Testis (tissue), 3 donors: ENCODE data around the gene RABGAP1L. TPM values are rescaled to one million over a fixed set of nuclear protein-coding genes. Genes with fewer than 3 reads are reported as not detected.

Source experiments
- DNase-seq: peaks from one replicate; pipeline ENCODE4 v3.0.0-alpha.2; 2019
- H3K27ac ChIP-seq, 2 donors: fragments of 200-600 bp; sonication (generic); one replicate each; pipeline ENCODE4 v1.5.1; 2019
- H3K27me3 ChIP-seq: fragments of 200-600 bp; sonication (generic); one replicate; pipeline ENCODE4 v1.5.1; 2019
- H3K36me3 ChIP-seq: fragments of 200-600 bp; sonication (generic); one replicate; pipeline ENCODE4 v1.5.1; 2017; ENCODE audit warnings: low read depth; ENCODE audit errors: missing control alignments
- H3K4me1 ChIP-seq: fragments of 200-600 bp; sonication (generic); one replicate; pipeline ENCODE4 v1.5.1; 2019
- H3K4me3 ChIP-seq, 2 donors: fragments of 200-600 bp; sonication (generic); one replicate each; pipeline ENCODE4 v1.5.1; 2017 to 2019
- H3K9me3 ChIP-seq: fragments of 200-600 bp; sonication (generic); one replicate; pipeline ENCODE4 v1.5.1; 2017
- POLR2A ChIP-seq: fragments of 450-650 bp; IDR thresholded peaks from one replicate; pipeline ENCODE4 v1.6.1; 2017; ENCODE audit warnings: antibody characterized with exemption, mild to moderate bottlenecking, moderate library complexity
- WGBS, 2 donors: methylation state at CpG; one replicate each; pipeline ENCODE4 v1.1.5; 2018; 5-methylcytosine and 5-hydroxymethylcytosine counted together
- intact Hi-C: fragments of 100-400 bp; cut with DNase I; formaldehyde crosslinking; loops from one replicate; pipeline ENCODE4 v1.15.1; 2023; ENCODE audit warnings: low total_unique reads
- polyA plus RNA-seq: library from polyadenylated mRNA; stranded (reverse); fragments of 350-450 nt; fragmentation: Illumina TruSeq; extraction: RNeasy Lipid Tissue Mini Kit (QIAGEN cat#74804); gene quantifications from one replicate; pipeline ENCODE4 v1.2.3, GENCODE V29; 2014; ENCODE audit warnings: low read depth, low replicate concordance; ENCODE audit not compliant: insufficient read depth
- total RNA-seq, 2 donors: library from RNA; depleted of rRNA; stranded (reverse); fragments of >200 nt; gene quantifications; one replicate each; pipeline ENCODE4 v1.2.3, GENCODE V29; 2016
- TF ChIP-seq, protein P1 (sequence below), 3 experiments: fragments of 450-650 bp in 2 of 3; fragments of 200-600 bp in 1 of 3; sonication (generic) in 1 of 3; IDR thresholded peaks; one replicate each; pipeline ENCODE4 v1.5.1; 2016 to 2019; ENCODE audit warnings: antibody characterized with exemption in 3 of 3, mild to moderate bottlenecking in 2 of 3, moderate library complexity in 1 of 3

Gene RABGAP1L
- total and polyA plus RNA-seq, 3 donors from 2014 or later: 40.5 to 53.1 (median 49.5) TPM

GRCh38 chr1:174209347-174210187 lies 50.2 kb downstream of the RABGAP1L start:
- TF ChIP-seq POLR2A: no peak
- TF ChIP-seq, protein P1, sequence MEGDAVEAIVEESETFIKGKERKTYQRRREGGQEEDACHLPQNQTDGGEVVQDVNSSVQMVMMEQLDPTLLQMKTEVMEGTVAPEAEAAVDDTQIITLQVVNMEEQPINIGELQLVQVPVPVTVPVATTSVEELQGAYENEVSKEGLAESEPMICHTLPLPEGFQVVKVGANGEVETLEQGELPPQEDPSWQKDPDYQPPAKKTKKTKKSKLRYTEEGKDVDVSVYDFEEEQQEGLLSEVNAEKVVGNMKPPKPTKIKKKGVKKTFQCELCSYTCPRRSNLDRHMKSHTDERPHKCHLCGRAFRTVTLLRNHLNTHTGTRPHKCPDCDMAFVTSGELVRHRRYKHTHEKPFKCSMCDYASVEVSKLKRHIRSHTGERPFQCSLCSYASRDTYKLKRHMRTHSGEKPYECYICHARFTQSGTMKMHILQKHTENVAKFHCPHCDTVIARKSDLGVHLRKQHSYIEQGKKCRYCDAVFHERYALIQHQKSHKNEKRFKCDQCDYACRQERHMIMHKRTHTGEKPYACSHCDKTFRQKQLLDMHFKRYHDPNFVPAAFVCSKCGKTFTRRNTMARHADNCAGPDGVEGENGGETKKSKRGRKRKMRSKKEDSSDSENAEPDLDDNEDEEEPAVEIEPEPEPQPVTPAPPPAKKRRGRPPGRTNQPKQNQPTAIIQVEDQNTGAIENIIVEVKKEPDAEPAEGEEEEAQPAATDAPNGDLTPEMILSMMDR (IDR thresholded peaks at IDR 0.05): no peak
- Histone ChIP-seq H3K4me1 (no peaks in the 10 kb centered on the region), H3K27ac (no peak overlapping the region), H3K36me3 (no peaks in the 10 kb centered on the region), H3K9me3 (no peaks in the 10 kb centered on the region), H3K4me3 (no peak overlapping the region), H3K27me3 (no peaks in the 10 kb centered on the region)
- WGBS, 2 donors: 87 to 96% methylated on average over 4 to 5 of the region's 5 CpGs
- DNase-seq: no peak
- intact Hi-C loops: no loop called here

DNA sequence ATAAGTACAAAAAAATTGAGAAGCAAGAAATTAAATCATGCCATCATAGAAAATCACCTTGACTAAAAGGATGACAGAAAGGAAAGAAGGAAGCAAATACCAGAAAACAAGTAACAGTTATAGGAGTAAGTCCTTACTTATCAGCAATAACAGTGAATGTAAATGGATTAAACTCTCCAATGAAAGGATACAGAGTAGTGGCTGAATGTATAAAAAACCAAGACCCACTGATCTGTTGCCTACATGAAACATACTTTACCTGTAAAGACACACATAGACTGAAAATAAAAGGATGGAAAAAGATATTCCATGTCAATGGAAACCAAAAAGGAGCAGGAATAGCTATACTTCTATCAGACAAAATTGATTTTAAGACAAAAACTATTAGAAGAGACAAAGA lies 52.2 kb downstream of the RABGAP1L start:
- Histone ChIP-seq H3K9me3 (no peaks in the 10 kb centered on the region), H3K27me3 (no peaks in the 10 kb centered on the region), H3K4me3 (no peak overlapping the region), H3K27ac (no peak overlapping the region), H3K36me3 (no peaks in the 10 kb centered on the region), H3K4me1 (no peaks in the 10 kb centered on the region)
- intact Hi-C loops: no loop called here
- DNase-seq: no peak
- TF ChIP-seq, protein P1 (IDR thresholded peaks at IDR 0.05): no peak
- TF ChIP-seq POLR2A: no peak

- Histone ChIP-seq H3K9me3 (no peaks in the 10 kb centered on the region), H3K27ac (no peak overlapping the region), H3K36me3 (no peaks in the 10 kb centered on the region), H3K4me3 (no peak overlapping the region), H3K4me1 (peaks cover 6% of the 10 kb centered on the region), H3K27me3 (no peaks in the 10 kb centered on the region)
- DNase-seq: no peak
- 85 to 96% methylated on average over 2 of the region's 2 CpGs for WGBS, 2 donors
- TF ChIP-seq POLR2A: no peak
- TF ChIP-seq, protein P1 (IDR thresholded peaks at IDR 0.05): no peak
- intact Hi-C loops: no loop called here
These were observed 56.4 kb downstream of the RABGAP1L start for GRCh38 chr1:174215766-174216165.

GRCh38 chr1:174217248-174217647 lies 57.9 kb downstream of the RABGAP1L start:
- H3K27ac ChIP-seq: no peak overlapping the region
- no peak overlapping the region for H3K4me3 ChIP-seq
- no peak for DNase-seq
- H3K9me3 ChIP-seq: no peaks in the 10 kb centered on the region
- H3K4me1 ChIP-seq: peaks cover 6% of the 10 kb centered on the region
- no peaks in the 10 kb centered on the region for H3K27me3 ChIP-seq
- no peak for TF ChIP-seq POLR2A
- TF ChIP-seq, protein P1 (IDR thresholded peaks at IDR 0.05): no peak
- no peaks in the 10 kb centered on the region for H3K36me3 ChIP-seq
- 34 to 36% methylated on average over 3 of the region's 3 CpGs for WGBS, 2 donors
- intact Hi-C loops: no loop called here
